HG03039 (cell line): Measurements from ENCODE around the gene STAP2.
"Not testable (repeated sequence)": the region's sequence is repeated elsewhere in the genome, so short reads cannot be mapped to it uniquely, and the experiment has no call there.

Source experiments
- ATAC-seq: cut with Tn5 transposase; IDR thresholded peaks from one replicate; pipeline ENCODE4 v1.9.1; 2021; ENCODE audit warnings: mild to moderate bottlenecking, moderate library complexity; ENCODE audit not compliant: unreplicated experiment

STAP2 gene

DNA sequence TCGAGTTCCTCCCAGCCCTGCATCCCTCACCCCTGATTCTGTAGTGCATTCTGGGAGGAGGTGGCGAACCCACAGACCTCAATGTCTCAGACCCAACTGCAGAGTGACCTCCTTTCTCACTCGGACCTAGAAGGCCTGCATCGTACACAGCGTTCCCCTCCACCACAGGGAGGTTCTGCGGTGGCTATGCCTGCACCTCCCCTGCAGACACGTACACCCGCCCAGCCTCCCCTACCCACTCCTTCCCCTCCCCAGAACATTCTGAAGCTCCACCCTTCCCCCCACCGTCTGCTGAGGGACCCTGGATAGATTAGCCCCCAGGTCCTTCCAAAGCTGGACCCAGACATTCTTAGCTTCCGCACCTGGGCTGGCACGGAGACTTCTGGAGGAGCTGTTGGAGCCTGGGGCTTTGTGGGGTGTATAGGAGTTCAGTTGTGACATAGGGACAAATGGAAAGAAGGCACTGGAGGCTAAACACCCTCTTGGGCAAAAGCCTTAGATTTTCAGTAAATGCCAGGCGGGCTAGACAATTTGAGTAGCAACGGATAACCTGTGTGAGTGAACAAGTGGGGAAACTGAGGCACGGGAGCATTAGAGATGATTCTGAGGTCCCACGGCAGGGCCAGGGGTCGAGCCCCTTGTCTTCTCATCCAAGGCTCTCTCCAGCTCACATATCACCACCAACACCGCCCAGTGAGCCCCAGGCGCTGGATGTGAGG, 34.6 kb downstream of the STAP2 start:
- ATAC-seq = no peak

DNA sequence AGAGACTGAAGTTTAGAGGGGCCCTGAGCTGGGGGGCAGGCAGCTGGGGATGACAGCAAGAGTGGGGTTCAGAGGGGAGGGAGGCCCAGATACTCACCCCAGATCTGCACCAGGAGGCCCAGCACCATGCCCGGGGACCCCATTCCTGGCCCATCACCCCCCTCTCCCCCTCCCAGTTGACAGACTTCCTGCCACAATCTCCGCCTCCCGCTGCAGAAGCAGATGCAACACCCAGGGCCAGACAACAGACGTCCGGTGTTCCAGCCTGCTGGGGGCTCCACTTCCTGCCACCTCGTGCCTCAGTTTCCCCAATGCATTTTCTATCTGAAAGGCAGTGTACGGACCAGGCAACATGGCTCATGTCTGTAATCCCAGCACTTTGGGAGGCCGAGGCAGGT, 36.4 kb downstream of the STAP2 start, which contains the start of gene TMIGD2:
TMIGD2 (minus strand) TSS at position 147 of the 398 bp plus-strand sequence; CDS start at position 143, 4 bp downstream.
- ATAC-seq = no peak

DNA sequence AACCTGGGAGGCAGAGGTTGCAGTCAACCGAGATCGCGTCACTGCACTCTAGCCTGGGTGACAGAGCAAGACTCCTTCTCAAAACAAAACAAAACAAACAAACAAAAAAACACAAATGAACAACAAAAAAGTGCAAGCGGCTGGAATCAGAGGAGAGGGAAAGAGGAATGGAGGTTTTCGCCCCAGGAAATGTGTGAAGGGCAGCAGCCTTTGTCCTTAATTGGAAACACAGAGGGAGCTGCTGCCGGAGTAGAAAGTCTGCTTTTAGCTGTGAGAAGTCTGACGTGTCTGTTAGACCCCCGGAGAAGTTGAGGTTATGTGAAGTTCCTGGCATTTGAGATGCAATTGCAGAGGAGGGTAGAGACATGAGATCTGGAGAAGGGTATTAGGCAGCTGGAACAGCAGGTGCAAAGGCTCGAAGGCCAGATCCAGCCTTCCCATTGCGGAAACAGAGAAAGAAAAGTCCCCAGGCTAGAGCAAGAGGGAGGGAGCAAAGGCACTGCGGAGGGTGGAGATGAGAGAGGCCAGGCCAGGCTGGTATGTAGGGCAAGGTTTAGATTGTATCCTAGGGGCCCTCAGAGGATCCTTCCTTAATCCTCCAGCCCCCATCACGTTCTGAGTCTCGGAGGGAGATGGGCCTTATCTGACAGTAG, 36.9 kb downstream of the STAP2 start:
- ATAC-seq = no peak

DNA sequence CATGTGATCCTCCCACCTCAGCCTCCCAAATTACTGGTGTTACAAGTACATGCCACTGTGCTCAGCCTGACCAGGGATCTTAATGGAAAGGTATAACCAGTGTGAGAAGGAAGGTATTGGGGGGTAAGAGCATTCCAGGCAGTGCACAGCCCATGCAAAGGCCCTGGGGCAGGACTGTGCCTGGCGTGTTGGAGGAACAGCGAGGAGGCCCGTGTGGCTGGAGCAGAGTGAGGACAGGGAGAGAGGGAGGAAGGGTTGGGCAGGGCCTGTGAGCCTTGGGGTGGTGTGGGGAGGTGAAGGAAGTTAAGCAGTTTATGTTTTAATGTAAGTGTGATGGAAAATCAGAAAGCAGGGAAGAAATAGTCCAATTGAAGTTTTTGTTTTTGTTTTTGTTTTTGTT, 38.0 kb downstream of the STAP2 start:
- ATAC-seq = no peak

DNA sequence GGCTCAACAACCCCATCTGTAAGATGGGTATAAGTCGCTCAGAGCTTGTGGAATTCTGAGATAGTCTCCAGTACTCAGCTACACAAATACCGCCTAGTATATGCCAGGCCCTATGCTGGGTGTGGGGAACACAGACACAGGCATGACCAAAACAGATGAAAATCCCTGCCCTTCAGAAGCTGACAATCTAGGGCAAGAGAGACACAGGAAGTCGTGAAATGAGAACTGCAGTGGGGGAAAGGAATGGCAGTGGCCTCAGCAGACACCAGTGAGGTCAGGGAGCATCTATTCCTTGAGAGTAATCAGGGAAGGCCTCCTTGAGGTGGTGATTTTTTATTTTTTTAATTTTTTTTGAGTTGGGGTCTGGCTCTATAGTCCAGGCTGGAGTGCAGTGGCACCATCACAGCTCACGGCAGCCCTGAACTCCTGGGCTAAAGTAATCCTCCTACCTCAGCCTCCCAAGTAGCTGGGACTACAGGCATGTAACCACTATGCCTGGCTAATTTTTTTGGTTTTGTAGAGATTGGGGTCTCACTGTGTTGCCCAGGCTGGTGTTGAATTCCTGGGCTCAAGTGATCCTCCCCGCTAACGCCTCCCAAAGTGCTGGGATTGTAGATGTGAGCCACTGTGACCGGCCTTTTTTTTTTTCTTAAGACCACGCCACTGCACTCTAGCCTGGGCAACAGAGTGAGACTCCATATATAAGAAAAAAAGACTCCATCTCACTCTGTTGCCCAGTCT, 39.6 kb downstream of the STAP2 start:
- ATAC-seq = no peak

DNA sequence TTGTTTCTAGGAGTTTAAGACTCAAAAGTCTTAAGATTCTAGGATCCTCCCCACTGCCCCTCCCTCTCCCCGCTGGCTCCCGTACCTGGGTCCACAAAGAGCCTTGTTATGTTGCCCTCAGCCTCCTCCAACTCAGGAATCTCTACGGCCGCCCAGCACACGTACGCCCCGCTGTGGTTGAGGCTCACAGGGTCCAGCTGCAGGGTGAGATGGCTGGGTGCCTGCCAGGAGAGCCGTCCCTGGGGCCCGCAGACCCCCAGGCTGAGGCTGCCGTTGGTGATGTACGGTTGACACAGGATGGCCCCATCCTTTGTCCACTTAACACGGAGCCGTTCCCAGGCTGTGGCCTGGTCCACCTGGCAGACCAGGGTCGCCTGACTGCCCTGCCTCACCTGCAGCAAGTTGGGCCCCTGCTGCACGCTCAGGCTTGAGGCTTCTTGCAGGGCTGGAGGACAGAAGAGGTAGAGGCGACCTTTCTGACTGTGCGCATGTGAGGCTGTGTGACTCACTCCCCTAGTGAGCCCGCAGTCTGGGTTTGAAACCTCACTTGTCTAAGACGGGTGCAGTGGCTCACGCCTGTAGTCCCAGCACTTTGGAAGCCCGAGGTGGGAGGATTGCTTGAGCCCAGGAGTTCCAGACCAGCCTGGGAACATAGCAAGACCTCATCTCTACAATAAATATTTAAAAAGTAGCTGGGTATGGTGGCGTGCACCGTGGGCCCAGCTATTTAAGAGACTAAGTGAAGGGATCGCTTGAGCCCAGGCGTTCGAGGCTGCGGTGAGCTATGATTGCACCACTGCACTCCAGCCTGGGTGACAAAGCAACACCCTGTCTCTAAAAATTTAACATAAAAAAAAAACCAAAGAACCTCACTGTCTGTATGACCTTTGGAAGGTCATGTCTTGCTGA, 40.5 kb downstream of the STAP2 start:
- no peak for ATAC-seq

DNA sequence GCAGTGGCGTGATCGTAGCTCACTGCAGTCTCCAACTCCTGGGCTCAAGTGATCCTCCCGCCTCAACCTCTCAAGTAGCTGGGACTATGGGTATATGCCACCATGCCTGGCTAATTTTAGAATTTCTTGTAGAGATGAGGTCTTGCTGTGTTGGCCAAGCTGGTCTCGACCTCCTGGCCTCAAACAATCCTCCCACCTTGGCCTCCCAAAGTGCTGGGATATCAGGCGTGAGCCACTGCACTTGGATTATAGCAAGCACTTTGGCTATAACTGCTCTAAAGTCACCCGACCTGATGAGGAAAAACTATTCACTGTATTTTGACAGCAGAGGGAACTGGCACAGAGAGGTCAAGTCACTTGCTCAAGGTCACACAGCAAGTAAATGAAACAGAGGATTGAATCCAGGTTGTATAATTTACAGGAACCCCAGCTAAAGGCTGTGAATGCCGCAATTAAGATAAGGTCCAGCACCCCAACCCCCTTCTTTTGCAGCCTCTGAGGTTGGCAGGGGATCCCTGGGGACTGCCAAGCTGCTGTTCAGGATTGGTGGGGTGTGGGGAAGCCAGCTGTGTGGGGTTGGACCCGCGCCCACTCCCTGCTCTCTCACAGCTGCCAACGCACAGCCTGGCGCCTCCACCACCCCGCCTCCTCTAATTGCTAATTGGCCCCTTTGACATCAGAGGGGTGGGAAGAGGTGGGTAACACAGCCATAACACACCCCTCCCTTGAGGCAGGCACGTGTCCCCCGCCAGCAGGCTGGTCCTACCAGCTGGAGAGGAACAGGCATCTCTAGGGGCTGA, 42.5 kb downstream of the STAP2 start:
- ATAC-seq = no peak

DNA sequence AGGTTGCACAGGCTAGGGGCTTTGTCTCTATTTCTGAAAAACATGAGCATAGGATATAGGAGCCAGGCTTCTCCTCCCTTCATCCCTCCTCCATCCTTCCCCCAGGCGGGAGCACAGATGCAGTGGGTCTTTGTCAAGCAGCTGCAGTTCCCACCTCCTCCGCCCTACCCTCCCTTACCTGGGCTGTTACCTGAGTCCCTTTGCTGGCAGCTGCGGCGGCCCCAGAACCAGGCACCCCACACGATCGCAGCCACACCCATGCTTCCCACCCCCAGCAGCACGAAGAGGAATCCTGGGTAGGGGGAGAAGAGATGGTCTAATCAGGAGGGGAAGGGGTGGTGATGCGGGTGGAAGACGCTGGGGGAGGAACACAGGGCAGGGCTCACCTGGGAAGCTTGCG, 44.2 kb downstream of the STAP2 start:
- ATAC-seq = no peak

DNA sequence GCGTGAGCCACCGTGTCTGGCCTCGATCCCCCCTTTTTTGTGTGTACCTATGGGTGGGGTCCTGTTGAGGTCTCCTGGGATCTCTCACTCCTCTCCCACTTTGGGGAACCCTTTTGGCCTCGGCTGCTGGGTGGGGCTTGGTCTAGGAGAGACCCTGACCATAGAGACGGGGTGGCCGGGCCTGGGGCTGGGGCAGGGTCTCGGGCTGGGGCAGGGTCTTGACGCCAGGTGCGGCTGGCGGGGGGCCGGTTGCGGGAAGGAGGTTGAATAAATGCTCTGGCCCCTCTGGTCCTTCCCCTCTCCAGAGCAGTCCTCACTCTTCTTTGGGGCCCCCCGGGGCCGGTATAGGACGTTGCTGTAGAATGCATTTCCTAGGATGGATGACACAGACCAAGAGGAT, 46.1 kb downstream of the STAP2 start:
- ATAC-seq = no peak

DNA sequence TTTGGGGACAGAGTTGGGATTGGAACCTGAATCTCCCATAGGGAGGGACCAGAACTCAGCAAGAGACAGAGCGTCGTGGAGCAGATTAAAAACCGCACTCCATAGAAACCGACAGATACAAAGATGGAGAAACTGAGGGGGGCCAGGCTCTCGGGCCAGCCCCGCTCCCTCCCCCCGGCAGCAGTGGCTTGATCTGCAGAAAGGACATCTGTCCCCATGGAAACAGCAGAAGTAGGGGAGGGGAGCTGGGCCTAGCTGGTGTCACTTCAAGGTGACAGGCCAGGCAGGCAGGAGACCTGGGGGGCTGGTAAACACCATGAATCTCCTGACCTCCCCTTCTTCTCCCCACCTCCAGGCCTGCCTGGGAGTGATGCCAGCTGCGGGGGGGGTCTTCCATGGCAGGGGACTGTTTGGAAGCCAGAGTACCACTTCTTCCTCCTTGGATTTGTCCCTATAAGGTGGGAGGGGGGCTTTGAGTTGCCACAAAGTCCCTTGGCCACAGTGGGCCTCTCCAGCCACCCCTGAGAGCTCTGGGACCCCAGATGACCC, 47.4 kb downstream of the STAP2 start:
- ATAC-seq = no peak

DNA sequence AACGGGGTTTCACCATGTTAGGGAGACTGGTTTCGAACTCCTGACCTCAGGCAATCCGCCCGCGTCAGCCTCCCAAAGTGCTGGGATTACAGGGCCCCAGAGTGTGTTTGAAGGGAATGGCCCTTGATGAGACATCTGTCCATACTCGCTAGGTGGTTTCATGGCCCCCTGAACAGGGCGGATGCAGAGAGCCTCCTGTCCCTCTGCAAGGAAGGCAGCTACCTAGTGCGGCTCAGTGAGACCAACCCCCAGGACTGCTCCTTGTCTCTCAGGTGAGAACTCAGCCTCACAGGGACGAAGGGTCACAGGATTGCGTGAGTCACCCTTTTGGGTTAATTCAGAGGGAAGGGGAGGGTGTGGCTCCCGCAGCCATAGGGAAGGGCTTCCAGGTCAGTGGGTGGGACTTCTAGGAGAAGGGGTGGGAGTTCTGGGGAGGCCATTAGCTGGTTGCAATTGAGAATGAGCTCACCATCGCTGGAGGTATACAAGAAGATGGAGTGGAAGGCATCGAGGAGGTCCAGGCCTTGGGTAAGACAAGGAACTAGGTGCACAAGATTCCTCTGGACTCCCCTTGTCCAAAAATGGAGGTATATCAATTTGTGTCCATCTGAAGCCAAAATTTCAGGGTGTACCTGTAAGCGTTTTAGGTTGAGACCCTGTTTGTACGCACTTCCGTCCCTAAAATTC, 50.4 kb downstream of the STAP2 start:
- ATAC-seq = no peak

DNA sequence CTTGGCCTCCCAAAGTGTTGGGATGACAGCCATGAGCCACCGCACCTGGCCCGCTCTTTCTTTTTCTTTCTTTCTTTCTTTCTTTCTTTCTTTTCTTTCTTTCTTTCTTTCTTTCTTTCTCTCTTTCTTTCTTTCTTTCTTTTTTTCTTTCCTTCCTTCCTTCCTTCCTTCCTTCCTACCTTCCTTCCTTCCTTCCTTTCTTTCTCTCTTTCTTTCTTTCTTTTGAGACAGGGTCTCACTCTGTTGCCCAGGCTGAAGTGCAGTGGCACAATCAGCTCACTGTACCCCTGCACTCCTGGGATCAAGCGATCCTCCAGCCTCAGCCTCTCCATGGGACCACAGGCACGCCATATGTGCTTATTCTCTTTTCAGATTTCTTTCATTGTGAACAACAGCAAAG, 52.5 kb downstream of the STAP2 start:
- ATAC-seq = not testable (repeated sequence)

DNA sequence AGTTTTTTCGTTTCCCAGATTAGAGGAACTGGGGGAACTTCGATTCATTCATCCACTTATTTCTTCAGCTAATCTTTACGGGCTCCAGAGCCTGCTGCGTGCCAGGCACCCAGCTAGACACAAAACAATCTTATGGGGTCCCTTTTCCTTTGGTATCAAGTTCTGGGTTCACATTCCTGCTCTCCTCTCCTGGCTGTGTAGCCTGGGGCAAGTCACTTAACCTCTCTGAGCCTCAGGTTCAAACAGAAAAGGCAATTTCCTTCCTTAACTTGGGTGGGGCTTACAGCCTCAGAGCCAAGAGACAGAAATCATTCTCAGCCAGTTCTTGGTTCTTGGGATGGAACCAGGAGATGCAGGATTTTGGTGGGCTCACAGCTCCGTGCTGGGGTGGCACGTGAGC, 53.7 kb downstream of the STAP2 start:
- no peak for ATAC-seq

DNA sequence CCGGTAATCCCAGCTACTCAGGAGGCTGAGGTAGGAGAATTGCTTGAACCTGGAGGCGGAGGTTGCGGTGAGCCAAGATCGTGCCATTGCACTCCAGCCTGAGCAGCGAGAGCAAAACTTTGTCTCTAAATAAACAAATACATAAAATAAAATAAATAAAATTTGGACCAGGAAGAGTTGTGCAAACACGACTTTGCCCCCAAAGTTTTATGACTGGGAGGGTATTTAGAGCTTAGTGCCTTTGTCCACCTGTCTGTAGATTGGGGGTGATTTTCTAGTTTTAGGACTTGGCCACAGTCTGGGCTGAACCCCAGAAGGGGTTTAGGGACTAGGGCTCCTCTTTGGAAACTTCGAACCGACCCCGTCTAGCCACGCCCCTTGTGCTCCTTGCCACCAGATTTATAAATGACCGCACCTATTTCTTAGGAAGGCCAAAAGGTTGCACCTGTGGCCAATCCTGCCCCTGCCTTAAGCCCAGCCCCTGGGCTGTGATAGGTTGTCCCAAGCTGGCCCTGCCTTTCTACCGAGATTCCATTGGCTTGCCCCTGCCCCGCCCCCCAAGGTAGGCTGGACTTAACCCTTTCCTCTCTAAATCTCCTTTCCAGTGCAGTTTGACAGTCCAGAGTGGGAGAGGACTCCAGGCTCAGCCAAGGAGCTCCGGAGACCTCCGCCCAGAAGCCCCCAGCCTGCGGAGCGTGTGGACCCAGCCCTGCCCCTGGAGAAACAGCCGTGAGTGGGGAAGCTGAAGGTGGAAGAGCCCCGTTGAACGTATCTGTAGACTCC, 54.3 kb downstream of the STAP2 start:
- no peak for ATAC-seq

DNA sequence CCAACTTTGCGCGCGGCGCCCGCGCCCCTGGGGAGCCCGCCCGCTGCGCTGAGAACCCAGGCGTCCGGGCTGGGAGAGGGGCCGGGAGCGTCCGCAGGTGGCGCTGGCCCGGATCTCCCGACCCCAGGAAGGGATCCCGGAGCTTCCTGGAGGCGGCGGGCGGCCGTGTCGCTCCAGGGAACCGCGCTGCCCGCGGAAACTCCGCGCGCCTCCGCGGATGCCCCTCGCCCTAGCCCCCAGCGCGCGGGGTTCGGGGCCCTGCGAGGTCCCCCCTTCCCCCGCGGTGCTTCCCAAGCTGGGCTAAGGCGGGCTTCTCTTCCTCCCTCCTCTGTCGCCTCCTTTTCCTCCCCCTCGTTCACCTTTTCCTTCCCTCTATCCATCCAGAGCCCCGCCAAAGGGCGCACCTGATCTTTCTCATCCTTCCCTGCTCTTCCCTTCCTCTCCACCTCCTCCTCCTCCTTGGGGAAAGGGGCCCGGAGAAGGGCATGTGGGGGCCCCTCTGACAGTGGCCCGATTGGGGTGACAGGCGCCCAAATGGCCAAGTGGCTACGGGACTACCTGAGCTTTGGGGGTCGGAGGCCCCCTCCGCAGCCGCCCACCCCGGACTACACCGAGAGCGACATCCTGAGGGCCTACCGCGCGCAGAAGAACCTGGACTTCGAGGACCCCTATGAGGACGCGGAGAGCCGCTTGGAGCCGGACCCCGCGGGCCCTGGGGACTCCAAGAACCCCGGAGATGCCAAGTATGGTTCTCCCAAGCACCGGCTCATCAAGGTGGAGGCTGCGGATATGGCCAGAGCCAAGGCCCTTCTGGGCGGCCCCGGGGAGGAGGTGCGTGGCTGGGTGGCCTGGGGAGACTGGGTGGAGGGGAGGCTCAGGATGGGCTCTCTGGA, 58.9 kb downstream of the STAP2 start:
- no peak for ATAC-seq

DNA sequence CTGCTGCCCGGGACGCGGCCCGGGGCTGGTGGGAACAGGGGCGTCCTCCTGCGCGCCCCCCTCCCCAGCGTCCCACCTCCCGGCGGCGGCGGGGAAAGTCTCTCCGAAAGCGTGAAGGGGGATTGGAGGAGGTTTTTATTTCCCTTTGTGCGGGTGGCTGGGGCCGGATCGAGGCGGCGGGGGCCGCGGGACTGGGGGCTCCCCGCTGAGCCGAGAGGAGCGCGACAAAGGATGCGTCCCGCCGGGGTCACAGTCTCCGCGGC, 59.4 kb downstream of the STAP2 start:
- ATAC-seq = no peak

DNA sequence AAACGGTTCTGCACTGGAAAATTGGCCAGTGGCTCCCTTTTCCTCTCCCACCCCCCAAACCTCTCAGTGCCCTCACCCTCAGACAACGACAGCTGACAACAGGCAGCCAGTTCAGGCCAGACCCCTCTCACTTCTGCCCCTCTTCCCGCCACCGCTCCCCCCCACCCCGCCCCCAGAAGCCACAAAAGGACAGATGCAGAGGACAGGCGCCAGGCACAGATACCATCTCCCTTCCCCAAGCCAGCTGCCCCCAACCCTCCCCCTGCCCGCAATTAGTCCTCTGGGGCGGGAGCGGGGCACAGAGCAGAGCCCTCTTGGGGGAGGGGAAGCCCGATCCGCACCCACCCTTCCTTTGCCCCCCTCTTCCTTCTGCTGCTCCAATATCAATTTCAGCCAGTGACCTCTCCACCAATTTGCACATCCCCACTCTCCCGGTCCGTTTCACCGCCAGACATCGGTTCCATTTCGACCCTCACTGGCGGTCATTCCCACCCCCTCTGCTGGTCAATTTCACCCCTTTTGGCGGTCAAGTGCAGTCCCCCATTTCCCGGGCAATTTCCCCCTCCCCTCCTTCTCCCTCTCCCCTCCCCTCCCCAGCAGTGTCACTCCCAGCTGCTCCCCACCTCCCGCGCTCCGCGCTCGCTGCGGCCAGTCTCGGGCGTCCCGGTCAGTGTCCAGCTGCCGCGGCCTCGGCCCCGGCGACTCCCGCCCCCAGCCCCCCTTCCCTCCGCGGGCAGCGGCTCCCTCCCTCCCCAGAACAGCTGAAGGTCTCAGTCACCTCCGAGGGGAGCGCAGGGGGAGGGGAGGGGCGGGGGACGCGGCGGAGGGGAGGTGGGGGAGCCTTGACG, 60.0 kb downstream of the STAP2 start, which contains the start of gene SHD:
SHD (plus strand) TSS at position 848 of the 848 bp plus-strand sequence. CDS start 798 bp downstream, outside the sequence.
- no peak for ATAC-seq
